GM21526 (cell line): ENCODE results near the gene CIT.
"Not testable (repeated sequence)": the region's sequence is repeated elsewhere in the genome, so short reads cannot be mapped to it uniquely, and the experiment has no call there.

ENCODE experiments used
- ATAC-seq: cut with Tn5 transposase; IDR thresholded peaks from one replicate; pipeline ENCODE4 v1.9.1; 2021; ENCODE audit warnings: moderate library complexity; ENCODE audit not compliant: unreplicated experiment, low FRiP score

CIT gene

DNA sequence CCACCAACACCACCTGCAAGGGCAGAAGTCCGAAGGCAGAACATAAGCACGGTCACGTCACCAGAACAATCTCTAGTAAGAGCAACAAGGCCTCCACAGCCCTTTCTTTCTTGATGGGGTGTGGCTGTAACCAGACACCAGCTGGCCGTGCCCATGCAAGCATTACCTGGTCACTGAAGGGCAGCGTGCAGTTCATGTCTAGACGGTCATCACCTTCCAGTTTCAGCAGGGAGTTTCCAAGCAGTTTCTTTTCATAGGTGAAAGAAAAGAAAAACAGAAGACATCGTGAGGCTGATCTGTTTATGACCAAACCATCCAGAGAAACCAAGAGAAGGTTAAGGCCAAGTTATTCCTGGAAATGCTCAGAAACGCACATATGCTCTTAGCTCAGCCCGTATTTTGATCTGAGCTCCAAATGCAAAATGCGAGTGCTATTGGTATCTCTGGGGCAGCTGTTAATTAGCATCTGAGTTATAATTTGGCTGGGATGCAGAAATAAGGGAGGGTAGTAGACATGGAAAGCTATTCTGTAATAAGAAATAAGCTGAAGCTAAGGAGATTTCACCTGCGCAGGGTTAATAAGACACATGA is 166.7 kb downstream of the CIT start:
- no peak for ATAC-seq

DNA sequence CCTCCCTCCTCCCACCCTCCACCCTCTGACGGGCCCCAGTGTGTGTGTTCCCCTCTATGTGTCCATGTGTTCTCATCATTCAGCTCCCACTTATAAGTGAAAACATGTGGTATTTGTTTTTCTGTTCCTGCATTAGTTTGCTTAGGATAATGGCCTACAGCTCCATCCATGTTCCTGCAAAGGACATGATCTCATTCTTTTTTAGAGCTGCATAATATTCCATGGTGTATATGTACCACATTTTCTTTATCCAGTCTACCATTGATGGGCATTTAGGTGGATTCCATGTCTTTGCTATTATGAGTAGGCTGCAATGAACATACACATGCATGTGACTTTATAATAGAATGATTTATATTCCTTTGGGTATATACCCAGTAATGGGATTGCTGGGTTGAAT is 170.7 kb downstream of the CIT start:
- ATAC-seq, result not testable (repeated sequence)

- no peak for ATAC-seq
These were observed 171.9 kb downstream of the CIT start for GRCh38 chr12:119705182-119705581.

DNA sequence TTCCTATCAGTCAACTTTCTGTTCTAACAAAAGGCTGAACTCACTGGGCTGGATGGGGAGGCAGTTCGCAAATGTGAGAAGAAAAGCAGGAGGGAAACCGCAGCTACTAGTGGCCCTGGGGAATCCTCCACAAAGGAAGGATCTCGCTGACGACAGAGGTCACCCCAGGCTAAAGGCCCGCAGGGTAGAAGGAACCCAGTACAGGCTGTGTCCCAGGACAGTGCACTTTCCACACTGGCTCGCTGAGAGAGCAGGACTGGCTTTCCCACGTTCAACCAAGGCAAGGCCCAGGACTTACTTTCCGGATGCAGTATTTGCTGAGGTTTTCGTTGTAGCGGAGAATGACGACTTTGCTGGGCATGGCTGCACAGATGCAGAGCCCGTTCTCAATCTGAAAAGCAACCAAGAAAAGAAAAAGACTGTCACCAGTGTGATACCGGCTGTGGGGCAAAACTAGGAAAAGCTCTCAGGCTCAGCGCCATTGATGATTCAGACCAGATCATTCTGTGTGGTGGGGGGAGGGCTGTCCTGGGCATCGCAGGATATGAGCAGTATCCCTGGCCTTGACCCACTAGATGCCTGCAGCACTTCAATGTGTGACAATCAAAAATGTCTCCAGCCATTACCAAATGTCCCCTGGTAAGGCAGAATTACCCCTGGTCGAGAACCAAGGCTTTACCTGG is 172.9 kb downstream of the CIT start:
- no peak for ATAC-seq

DNA sequence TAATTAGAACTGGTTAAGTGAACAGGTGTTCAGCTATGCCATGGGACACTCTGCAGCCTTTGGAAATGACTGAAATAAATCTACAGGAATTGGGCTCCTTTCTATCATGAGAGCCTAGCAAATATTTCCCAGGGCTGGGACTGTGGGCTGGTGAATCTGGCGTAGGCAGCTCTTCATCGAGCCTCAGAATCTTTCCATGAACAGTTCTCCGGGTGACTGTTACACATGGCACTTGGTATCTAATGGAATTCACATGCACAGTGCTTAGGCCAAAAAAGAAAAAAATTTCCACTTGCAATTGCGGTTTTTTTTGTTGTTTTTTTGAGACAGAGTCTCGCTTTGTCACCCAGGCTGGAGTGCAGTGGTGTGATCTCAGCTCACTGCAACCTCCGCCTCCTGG is 177.0 kb downstream of the CIT start:
- no peak for ATAC-seq

GRCh38 chr12:119699199-119699760 is 177.8 kb downstream of the CIT start:
- no peak for ATAC-seq

DNA sequence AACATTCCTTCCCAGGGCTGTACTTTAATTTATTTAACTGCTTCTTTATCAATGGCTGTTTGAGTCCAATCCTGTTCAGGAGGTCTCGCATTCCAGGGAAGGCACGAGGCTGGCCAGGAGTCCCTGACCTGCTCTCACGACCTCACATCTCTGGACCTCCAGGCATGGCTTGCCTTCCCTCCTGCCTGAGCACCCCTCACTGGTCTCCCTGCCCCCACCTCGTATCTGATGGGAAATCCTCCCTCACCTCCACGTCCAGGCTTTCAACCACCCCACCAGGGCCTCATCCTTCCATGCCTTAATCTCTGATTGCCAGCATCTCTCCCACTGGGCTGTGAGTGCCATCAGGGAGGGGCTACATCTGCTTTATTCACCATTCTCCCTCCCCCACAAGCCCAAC is 180.2 kb downstream of the CIT start:
- no peak for ATAC-seq

DNA sequence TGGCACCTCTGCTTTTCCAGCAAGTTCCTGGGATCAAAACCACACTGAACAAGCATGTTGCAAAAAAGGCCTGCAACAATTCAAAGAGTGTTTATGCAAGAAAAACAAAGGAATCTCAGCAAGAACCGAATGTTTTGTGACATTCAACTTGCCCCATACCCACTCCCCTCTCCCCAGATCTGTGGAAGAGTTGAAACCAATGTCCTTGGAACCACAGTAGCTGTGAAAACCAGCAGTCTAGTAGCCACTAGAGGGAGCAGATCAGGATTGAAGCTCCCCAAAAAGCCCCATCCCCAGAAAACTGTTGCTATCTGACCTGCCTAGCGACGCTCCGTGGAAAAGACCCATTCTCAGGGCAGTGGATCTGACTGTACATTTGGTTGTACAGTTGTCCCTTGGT is 182.1 kb downstream of the CIT start:
- no peak for ATAC-seq

- ATAC-seq, result no peak
These were observed 183.0 kb downstream of the CIT start for GRCh38 chr12:119694111-119694510.

- no peak for ATAC-seq
These were observed 183.6 kb downstream of the CIT start for GRCh38 chr12:119693511-119693910.

DNA sequence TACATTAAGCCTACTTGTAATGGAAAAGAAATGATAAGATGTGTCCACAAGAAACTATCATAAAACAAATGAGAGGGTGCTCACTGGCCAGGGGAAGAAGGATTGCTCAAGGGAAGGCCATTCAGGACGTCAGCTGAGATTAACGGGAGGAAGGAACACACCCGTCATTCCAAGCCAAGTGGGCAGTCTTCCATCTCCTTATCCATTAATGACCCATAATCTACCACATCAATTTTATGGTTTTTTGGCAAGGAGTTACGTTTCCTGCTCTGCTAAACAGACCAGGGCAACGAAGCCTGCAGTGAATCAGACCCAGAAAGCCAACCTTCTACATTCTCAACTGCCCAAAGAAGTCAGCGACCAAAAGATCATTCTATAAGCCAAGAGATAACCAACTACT is 184.1 kb downstream of the CIT start:
- no peak for ATAC-seq

DNA sequence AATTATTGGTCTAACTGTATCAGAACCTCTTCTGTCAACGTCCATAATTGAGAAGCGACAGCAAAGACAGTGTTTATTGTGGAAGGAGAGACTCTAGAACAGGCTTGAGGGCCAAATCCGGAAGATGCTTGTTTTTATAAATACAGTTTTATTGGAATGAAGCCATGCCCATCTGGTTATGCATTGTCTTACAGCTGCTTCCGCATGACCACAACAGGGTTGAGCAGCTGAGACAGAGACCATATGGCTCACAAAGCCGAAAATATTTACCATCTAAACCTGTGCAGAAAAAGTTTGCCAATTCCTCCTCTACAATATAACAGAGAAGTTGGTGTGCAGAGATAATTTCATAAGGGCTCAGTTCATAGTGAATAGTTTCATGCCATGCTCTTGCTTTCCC is 184.7 kb downstream of the CIT start:
- ATAC-seq, result no peak

DNA sequence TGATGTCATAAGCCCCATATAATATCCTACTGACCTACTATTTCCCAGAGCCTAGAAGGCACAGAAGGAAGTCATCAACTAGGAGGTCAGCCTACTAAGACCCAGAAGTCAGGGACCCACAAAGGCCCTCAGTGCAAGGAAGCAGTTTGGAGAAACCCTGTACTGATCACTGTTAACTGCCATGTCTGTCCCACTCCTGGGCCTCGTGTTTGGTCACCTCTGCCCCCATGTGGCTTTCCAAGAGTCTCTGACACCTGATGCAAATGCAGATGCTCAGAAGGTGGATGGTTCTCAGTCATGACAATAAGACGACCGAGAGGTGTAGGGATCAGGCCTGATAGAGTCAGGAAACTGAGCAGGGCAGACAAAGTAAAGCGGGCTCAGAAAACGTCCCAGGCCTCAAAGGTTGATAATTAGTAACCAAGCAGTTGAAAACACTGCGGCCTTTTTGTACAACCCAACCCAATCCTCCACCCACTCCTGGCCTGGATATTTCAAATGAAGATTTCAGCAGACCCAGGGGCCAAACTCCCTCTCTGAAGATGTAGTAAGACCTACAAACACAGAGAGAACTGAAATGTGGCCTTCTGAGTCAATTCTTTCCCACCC is 185.8 kb downstream of the CIT start:
- no peak for ATAC-seq

GRCh38 chr12:119689935-119690500 is 187.1 kb downstream of the CIT start:
- no peak for ATAC-seq

DNA sequence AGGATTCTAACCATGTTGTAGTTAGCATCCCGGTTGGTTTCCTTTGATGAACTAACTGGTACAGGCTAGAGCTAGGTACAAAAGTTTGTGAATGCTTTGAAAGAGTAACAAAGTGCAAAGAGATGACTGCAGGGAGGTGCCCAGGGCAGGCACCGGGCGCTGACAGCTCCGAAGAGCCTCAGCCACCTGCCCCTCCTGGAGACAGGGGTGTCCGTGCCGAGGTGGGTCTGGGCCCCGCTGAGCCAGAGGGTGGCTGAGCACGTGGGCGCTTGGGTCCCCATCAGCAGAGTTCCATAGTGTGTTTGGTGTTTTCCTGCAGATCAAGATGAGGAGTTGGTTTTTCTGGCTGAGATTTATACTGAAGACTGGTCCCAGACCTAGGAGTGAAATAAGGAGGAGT is 189.2 kb downstream of the CIT start:
- ATAC-seq, result no peak

DNA sequence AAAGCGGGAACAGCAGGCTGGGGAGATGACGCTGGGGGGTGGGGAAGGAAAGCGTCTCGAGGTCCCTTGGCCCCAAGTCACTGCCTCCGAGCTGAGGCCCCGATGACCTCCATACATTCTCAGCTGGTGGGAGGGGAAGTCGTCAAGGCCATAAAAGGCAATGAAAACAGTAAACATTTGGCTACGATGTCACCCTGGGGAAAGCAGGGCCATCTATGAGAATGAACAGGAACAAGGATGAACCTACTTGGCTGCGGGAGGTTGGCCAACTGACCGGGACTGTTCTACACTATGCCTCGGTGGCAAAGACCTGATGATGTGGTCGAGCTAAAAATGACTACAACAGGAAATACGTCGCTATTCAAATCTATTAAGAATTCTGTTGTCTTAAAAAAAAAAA is 189.7 kb downstream of the CIT start:
- no peak for ATAC-seq

DNA sequence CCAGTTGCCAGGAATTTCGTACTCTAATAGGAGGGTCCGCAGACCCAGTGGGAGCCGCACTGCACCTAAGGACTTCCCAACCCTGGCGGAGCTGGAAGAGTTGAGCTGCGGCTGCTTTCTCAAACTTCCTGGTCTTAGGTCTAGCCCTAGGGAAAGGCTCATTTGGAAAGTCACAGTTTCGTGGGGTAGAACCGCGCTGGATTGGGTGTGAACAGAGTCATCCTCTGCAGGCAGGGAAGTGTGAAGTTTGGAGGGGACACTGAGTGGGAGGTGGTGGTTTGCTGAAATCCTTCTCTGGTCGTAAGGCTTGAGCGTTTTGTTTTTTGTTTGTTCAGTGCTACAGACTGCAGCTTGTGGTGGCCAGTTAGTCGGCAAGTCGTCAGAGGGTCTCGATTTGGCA is 190.3 kb downstream of the CIT start:
- ATAC-seq, result no peak

DNA sequence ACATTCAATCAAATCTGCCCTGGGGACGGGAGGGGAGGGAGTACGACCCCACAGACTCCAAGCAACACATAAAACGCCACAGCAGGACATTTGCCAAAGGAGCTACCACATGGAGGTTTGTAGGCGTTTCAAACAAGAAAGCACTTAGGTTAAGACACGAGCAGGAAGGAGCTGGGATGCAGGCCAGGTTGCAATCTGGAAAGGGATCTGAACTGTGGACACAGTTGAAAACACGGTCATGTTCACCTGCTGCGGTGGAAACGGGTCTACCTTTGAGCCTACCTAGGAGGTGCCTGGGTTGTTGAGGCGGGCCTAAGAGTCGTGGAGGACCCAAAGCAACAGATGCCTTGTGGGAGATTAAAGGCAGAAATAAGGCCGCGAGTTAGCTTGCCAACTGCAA is 190.8 kb downstream of the CIT start:
- ATAC-seq, result no peak

DNA sequence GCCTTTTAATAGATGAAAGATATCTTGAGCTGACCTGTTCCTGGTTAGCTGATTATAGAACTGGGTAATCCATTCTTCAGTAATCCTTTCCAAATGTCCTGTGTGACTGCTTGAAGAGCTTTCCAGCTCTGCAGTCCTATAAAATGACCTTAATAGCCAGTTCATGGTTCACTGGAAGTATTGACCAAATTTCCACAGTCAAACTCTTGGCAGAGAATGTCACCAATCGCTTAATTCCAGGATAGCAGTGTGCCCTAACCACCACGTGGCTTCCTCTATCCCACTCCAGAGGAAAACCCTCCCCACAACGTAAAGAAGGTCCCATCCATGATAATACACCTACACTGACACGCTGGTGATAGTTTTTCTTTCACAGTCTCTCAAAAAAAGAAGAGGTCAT is 191.7 kb downstream of the CIT start:
- no peak for ATAC-seq

GRCh38 chr12:119684711-119685369 is 192.3 kb downstream of the CIT start:
- ATAC-seq, result no peak

- ATAC-seq, result no peak
These were observed 193.3 kb downstream of the CIT start for GRCh38 chr12:119683816-119684215.
